GM19035 (cell line): Measurements from ENCODE around the gene NAT14.
"Not testable (repeated sequence)": the region's sequence is repeated elsewhere in the genome, so short reads cannot be mapped to it uniquely, and the experiment has no call there.

Source experiments
- ATAC-seq: cut with Tn5 transposase; IDR thresholded peaks from one replicate; pipeline ENCODE4 v1.9.1; 2021; ENCODE audit not compliant: unreplicated experiment

The NAT14 gene

DNA sequence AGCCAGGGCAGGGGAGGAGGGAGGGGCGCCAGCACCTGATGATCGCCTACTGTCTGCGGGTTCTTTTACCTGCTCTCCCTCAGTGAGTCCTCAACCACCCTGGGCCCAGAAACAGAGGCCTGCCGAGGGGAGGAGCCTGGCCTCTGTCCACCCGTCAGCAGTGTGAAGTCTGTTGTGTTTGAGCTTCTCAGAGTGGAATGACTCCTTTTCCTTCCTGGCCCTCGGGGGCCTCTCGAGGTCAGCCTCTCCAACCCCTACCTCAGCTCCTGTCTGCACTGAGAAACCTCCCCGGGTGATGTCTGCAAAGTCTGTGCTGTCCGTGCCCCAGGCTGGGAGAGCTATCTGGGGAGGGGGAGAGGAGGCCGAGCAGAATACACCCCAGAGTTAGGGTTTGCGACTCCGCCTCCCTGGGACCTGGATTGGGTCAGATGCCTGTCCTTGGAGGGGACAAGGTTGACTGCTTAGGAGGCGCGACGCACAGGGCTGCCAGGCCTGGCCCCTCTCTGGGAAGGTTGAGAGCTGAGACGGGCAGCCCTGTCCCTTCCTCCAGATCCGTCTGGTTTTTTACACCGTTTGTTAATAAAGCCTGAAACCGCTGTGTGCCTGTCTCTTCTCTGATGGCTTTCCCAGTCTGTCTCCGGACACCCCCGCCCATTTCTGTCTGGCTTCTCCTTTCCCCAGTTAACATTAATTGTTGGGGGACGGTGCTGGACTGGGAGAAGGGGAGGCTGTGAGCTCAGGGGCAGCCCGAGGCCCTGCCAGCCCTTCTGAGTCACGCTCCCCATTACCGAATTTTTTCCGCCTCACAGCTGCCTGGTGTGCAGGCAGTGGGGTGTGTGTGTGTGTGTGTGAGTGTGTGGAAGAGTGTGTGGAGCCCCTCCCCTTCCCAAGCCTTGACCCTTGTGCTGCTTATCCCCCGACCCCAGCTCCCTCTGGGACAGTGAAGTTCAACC is 2.3 kb downstream of the NAT14 start:
- no peak for ATAC-seq

DNA sequence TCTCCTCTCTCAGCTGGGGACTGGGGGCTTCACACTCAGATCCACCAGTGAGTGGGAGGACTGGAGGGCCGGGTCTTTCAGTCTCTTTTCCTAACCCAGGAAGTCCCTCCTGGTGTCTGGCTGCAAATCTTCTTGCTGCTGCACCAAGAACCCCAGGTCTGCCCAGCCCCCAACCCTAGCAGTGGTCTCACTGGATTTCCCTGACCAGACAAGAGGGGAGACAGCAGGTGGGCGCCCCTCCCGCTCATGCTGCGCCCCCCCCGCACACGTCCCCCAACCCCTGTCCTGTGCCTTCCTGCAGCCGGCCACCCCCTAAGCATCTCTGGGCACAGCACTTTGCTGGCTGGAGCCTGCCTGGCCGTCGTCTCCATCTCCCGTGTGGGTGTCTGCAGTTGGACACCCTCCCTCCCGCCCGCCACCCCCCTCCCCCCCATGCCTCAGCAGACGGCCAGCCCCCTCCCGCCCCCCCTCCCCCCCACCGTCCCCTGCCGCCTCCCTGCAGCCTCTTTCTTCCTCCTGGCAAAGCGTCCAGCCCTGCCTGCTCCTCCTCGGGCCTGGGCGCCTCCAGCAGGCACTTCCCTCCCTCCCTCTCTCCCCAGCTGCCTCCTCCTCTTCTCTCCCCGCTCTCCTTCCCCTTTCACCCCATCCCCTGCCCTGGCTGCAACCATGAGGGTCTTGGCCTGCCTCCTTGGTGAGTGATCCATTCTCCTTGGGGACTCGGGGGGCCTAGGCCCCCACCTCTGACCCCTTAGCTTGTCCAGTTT is 3.1 kb downstream of the NAT14 start, which contains the start of gene SSC5D:
Gene SSC5D (plus strand): TSS at position 513 of the 764 bp plus-strand sequence. CDS start 154 bp downstream, at position 667.
- no peak for ATAC-seq

DNA sequence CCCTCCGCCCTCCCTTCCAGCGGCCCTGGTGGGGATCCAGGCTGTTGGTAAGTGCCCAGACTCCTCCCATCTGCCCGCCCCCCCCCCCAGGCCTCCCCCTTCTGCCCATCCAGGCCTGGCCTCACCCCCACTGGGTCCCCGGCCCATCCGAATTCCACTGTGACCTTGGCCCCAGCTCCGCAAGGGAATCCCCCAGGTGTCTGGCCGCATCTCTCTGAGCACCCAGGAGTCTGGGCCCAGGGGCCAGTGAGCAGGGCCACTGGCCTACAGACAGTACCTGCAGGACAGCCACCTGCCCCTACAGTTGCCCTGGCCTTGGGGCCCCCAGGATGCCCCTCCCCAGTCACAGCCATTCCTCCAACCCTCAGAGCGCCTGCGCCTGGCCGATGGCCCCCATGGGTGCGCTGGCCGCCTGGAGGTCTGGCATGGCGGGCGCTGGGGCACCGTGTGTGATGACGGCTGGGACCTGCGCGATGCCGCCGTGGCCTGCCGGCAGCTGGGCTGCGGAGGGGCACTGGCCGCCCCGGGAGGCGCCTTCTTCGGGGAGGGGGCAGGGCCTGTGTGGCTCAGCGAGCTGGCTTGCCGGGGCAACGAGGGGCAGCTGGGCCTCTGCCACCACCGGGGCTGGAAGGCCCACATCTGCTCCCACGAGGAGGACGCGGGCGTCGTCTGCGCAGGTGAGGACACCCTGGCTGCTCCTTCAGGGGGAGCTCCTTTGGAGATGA is 4.2 kb downstream of the NAT14 start:
- ATAC-seq = no peak

DNA sequence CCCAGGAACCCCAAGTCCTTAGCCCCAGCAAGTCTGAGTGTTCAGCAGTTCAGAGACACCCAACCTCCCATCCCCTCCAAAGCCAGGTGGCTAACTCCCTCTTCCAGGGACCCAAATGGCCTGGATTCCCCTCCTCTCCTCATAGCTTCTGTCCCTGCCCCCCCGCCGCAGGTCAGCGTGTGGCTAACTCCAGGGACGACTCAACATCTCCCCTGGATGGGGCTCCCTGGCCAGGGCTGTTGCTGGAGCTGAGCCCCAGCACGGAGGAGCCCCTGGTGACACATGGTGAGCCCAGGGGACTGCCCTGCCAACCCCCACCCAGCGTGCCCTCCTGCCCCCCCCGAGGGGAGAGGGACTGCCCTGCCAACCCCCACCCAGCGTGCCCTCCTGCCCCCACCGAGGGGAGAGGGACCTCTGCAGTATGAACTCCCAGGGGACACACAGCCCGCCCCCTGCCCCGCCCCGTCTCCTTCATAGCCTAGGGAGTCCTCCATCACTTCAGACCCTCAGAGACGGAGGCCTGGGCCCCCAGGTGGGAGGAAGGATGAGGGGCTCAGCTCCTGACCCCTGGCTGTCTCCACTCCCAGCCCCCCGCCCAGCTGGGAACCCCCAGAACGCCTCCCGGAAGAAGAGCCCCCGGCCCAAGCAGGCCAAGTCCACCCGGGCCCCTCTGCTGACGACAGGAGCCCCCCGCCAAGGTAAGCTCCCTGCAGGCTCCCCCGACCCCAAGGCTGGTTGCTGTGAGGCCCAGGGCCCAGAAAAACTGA is 4.9 kb downstream of the NAT14 start:
- ATAC-seq = no peak

DNA sequence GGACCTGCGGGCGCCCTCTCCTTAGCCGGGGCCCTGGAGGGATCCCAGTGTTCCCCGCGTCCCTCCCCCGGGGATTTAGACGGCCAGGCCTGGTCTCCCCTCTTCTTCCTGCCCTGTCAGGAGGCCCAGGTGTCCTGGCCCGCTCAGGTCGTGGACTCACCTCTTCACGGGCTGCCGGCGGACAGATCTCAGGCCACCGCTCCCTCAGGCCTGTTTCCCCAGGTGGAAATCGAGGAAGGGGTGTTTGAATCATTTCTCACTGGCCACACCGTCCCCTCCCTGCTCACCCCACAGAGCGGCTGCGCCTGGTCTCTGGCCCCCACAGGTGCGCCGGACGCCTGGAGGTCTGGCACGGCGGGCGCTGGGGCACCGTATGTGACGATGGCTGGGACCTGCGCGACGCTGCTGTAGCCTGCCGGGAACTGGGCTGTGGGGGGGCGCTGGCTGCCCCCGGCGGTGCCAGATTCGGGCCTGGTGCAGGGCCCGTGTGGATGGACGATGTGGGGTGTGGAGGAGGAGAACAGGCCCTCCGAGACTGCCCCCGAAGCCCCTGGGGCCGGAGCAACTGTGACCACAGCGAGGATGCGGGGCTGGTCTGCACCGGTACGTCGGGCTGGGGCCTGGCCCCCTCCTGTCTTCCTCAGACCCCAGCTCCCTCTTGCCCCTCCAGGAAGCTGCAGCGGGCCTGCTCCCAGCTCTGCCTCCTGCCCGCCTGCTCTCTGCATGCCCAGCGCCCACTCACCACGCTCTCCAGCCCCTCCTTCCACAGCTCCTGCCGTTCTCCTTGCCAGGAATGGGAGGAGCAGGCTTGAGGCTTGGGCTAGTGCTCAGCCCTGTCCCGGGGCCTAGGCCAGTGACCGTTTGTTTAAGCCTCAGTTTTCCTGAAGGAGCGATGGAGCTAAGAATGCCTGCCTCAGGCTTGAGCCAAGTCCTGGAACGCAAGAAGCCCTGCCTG is 5.8 kb downstream of the NAT14 start:
- ATAC-seq = no peak

DNA sequence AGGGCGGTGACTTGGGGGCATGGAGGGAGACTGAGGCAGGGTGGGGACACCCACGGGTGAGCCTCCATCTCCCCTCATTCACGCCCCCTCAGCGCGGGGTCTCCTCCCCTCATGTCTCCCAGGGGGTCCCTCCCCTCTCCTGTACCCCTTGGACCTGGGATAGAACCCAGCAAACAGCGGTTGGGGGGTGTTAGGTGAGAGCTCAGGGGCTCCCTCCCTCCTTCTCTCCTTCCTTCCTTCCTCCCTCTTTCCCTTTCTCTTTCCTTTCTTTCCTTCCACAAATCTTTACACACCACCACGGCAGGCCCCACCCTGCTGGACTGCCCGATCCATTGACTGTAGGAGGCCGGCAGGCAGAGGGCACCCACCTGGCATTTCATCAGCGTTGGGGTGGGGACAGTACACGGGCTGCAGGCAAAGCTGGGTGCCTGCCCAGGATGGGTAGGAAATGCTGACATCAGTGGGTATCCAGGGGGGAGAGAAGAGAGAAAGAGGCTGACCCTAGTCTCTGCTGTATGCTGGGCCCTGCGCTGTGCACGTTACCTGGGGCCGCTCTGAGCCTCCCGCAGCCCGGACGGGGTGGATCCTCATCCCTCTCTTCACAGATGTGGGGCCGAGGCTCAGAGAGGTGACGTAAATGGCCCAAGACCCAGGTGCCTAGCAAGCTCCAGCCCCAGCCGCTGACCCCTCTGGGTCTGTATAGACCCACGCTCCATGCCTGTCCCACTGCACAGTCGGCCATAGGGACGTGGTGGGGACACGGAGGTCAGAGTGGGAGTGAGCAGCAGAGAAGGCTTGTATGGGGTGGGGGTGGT is 6.8 kb downstream of the NAT14 start:
- no peak for ATAC-seq

DNA sequence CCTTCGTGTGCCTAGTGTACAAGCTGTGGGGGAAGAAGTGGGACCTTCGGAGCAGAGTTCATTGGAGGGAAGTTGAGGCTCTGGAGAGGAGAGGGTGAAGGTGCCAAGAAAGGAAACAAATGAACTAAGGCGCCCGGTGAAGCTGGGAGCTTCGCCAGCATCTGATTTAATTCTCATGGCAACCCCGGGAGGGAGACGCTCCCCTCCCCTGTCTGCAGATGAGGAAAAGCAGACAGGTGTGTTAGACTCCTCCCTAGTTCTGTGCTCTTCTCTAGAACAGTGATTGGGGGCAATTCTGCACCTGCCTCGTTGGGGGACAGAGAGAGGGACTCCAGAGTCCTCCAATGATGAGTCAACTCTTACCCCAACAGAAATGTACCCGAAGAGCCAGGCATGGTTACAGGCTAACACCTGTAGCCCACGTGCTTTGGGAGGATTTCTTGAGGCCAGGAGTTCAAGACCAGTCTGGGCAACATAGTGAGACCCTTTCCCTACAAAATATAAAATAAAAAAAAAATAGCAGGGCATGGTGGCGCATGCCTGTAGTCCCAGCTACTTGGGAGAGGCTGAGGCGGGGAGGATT is 7.5 kb downstream of the NAT14 start:
- ATAC-seq = no peak

DNA sequence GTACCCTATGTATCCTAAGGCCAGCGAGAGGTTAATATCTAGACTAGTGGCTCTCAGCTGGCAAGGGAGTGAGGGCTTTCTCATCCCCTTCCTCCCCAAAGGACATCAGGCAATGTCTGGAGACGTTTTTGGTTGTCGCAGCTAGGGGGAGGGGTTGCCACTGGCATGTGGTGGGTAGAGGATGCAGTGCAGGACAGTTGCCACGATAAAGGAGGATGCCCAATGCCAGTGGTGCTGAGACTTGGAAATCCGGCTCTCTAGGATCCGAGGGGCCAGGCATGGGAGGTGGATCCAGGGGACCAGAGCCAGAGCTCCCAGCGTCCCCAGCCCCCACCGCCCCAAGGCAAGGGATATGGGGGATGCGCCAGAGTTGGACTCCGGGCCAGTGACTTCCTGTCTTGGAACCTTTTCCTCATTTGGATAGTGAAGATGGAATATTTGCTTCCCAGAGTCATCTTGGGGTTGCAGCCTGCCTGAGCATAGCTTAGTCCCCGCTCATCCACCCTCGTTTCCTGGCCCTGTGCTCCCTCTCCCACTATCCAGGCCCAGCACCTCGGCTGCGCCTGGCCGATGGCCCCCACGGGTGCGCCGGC is 8.2 kb downstream of the NAT14 start:
- ATAC-seq = no peak

DNA sequence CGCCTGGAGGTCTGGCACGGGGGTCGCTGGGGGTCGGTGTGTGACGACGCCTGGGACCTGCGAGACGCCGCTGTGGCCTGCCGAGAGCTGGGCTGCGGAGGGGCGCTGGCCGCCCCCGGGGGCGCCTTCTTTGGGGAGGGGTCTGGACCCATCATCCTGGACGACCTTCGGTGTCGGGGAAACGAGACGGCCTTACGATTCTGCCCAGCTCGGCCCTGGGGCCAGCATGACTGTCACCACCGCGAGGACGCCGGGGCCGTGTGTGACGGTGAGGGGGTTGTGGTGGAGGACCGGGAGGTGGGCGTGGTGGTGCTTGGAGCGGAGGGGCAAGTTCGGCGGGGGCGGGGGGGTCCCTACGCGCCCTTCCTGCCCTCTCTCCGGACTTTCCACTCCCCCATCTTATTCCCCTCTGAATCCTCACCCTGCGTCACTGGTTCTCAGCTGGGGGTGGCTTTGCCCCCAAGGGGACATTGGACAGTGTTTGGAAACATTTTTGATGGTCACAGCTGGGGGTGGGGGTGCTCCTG is 8.7 kb downstream of the NAT14 start:
- ATAC-seq = no peak

DNA sequence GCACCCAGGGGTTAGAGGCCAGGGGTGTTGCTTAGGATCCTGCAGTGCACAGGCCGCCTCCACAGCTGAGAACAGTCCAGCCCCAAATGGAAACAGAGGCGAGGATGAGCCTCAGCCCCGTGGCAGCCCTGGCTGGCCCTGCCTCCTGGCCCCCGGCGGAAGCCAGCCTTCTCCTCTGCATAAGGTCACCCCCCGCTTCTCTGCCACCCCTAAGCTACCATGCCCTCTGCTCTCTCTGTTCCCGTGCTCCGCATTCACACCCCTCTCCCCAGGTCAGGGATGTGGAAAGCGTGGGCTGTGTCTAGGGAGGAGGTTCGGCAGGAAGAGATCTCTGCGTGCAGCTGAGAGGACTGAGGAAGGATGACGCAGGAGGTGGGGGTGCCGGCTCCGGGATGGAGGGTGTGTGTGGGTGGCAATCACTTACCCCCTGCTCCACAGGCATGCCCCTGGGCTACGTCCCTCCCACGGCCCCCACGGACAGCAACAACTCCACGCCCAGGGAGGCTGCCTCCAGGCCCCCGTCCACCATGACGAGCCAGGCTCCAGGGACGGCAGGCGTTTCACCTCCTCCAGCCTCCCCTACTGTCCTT is 9.3 kb downstream of the NAT14 start:
- ATAC-seq = no peak

DNA sequence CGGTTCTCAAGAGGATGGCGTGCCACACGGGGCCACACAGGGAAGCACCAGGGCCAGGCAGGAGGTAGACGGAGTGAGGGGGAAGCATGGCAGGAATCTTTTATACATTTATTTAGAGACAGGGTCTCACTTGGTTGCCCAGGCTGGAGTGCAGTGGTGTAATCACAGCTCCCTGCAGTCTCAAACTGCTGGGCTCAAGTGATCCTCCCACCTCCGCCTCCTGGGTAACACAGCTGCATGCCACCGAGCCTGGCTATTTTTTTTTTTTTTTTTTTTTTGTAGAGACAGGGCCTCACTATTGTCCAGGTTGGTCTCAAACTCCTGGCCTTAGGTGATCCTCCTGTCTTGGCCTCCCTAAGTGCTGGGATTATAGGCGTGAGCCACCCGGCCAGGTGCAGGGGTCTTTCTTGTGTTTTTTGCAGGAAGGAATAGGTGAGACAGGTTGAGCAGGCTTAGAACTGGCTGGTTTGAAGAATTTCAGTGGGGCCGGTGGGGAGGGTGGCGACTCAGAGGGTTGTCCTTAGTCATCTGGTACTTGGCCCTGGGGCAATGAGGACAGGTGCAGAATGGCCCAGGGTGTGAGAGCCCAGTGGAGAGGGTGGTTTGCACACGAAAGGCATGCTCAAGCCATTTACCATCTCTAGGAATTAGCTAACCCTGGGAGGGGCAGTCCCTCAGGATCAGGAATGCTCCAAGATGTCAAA is 10.8 kb downstream of the NAT14 start:
- ATAC-seq = no peak

DNA sequence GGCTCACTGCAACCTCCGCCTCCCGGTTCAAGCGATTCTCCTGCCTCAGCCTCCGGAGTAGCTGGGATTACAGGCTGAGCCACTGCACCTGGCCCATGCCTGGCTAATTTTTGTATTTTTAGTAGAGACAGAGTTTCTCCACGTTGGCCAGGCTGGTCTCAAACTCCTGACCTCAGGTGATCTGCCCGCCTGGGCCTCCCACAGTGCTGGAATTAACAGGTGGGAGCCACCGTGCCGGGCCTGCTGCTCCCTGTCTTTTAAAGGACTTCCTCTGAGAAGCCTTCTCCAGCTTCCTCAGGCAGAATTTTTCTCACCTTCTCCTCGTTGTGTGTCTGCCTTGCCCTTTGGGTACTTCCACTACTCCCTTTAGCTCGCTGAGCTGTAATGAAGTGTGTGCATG is 11.8 kb downstream of the NAT14 start:
- not testable (repeated sequence) for ATAC-seq

DNA sequence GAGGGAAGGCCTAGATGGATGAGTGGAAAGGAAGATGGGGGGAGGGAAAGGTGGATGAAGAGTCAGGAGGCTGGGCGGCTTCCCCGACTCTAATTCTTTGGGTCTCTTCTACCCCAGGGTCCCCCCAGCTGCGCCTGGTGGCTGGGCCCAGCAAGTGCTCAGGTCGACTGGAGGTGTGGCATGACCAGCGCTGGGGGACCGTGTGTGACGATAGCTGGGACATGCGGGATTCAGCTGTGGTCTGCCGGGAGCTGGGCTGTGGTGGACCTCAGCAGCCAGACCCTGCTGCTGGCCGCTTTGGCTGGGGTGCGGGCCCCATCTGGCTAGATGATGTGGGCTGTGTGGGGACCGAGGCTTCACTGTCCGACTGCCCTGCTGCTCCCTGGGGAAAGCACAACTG is 12.8 kb downstream of the NAT14 start:
- no peak for ATAC-seq

DNA sequence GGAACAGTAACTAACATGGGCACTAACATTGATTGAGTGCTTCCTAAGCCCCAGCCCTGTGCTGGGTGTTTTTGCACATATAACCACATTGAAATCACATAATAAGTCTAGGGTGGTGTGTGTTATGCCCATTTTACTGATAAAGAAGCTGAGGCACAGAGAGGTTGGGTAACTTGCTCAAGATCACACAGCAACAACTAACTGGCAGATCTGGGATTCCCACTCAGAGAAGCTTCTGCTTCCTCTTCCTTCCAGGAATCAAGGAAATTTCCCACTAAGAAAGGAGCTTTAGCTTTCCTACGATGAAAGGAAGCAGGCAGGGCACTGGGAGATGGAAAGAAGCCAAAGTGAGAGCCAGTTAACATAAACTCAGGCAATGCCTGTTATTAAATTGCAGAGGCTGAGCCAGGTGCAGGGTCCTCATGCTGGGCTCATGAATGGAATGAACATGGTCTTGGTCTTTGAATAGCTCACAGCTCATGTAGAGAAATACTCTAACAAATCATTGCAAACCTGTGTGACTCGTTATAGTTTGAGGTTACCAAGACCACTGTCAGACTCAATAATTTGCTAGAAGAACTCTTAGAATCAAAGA is 13.4 kb downstream of the NAT14 start:
- no peak for ATAC-seq

DNA sequence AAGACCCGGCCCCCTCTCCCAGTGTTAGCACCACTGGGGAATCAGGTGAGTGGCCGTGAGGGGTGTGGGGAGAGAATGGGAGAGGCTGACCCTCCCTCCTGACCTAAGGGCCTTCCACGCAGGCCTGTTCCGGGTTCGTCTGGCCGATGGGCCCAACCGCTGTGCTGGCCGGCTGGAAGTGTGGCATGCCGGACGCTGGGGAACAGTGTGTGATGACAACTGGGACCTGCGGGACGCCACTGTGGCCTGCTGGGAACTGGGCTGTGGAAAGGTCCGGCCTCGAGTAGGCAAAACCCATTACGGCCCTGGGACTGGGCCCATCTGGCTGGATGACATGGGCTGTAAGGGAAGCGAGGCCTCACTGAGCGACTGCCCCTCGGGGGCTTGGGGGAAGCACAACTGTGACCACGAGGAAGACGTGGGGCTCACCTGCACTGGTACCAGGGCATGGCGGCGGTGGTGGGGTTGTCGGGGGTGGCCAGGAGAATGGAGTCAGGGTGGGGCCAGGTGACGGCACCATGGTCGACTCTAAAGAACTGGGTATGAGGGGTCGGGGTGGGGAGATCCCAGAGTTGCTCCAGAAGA is 15.5 kb downstream of the NAT14 start:
- ATAC-seq = no peak
